Keratinocyte (primary cell): ENCODE measurements around the gene TRAPPC3L. TPM values are rescaled to one million over a fixed set of nuclear protein-coding genes. Genes with fewer than 3 reads are reported as not detected.

Source experiments
- DNase-seq: peaks from one replicate; pipeline ENCODE4 v3.0.0-alpha.2; 2011; ENCODE audit warnings: low read depth, missing footprints, low spot score
- FAIRE-seq: peaks from 2 replicates; lab custom pipeline; 2011; peaks lifted over from hg19 to GRCh38; lab: Jason Lieb, UNC
- H2AFZ ChIP-seq: 2 replicates; pipeline ENCODE4 v1.6.0; 2012; ENCODE audit warnings: low read length, control low read depth, inconsistent platforms; ENCODE audit not compliant: control insufficient read depth
- H3K27ac ChIP-seq: 2 replicates; pipeline ENCODE4 v1.5.1; 2011; ENCODE audit warnings: low read length; ENCODE audit not compliant: control insufficient read depth, insufficient read depth
- H3K27me3 ChIP-seq: 3 replicates; pipeline ENCODE4 v1.6.0; 2011; ENCODE audit warnings: low read length; ENCODE audit not compliant: control insufficient read depth, insufficient read depth; ENCODE audit errors: extremely low read depth
- H3K36me3 ChIP-seq, 2 experiments: 2 replicates in 1 of 2; 3 replicates in 1 of 2; pipeline ENCODE4 v1.5.1; 2011; ENCODE audit warnings: low read length in 2 of 2, mild to moderate bottlenecking in 1 of 2; ENCODE audit not compliant: control insufficient read depth in 2 of 2, insufficient read depth in 2 of 2; ENCODE audit errors: extremely low read depth in 1 of 2
- H3K4me1 ChIP-seq: 3 replicates; pipeline ENCODE4 v1.5.1; 2011; ENCODE audit warnings: low read length; ENCODE audit not compliant: control insufficient read depth, insufficient read depth; ENCODE audit errors: extremely low read depth
- H3K4me2 ChIP-seq: 3 replicates; pipeline ENCODE4 v1.6.0; 2011; ENCODE audit warnings: low read depth, low read length; ENCODE audit not compliant: control insufficient read depth, insufficient read depth; ENCODE audit errors: extremely low read depth
- H3K4me3 ChIP-seq, 3 experiments: fragments of 200-600 bp in 1 of 3; sonication (generic) in 1 of 3; 2 replicates in 2 of 3; 3 replicates in 1 of 3; pipeline ENCODE4 v1.5.1; 2011 to 2016; ENCODE audit warnings: low read length in 3 of 3, mild to moderate bottlenecking in 3 of 3, control low read depth in 2 of 3, inconsistent platforms in 1 of 3, low read depth in 1 of 3, mixed read lengths in 1 of 3, mixed run types in 1 of 3, moderate library complexity in 1 of 3; ENCODE audit not compliant: control insufficient read depth in 2 of 3, insufficient read depth in 2 of 3; ENCODE audit errors: extremely low read depth in 1 of 3
- H3K79me2 ChIP-seq: 2 replicates; pipeline ENCODE4 v1.6.0; 2012; ENCODE audit warnings: low read length; ENCODE audit not compliant: control insufficient read depth, insufficient read depth
- H3K9ac ChIP-seq: 3 replicates; pipeline ENCODE4 v1.6.0; 2011; ENCODE audit warnings: low read length; ENCODE audit not compliant: control insufficient read depth, insufficient read depth; ENCODE audit errors: extremely low read depth
- H3K9me1 ChIP-seq: 3 replicates; pipeline ENCODE4 v1.6.0; 2011; ENCODE audit warnings: low read length; ENCODE audit not compliant: control insufficient read depth, insufficient read depth; ENCODE audit errors: extremely low read depth
- H3K9me3 ChIP-seq: 2 replicates; pipeline ENCODE4 v1.5.1; 2012; ENCODE audit warnings: low read depth, low read length; ENCODE audit not compliant: control insufficient read depth
- H4K20me1 ChIP-seq: 3 replicates; pipeline ENCODE4 v1.6.0; 2011; ENCODE audit warnings: low read length; ENCODE audit not compliant: control insufficient read depth, insufficient read depth; ENCODE audit errors: extremely low read depth
- CTCF ChIP-seq, 3 experiments: IDR thresholded peaks in 1 of 3; conservative IDR thresholded peaks in 1 of 3; optimal IDR thresholded peaks in 1 of 3; 2 replicates in 2 of 3; 3 replicates in 1 of 3; pipeline versions ENCODE3 to v1.5.1; 2011; ENCODE audit warnings: low read length in 3 of 3, mild to moderate bottlenecking in 3 of 3, moderate library complexity in 2 of 3, control low read depth in 1 of 3, inconsistent platforms in 1 of 3; ENCODE audit not compliant: insufficient read depth in 2 of 3; ENCODE audit errors: extremely low read depth in 1 of 3
- EZH2 ChIP-seq: IDR thresholded peaks from one replicate; pipeline ENCODE4 v1.6.1; 2012; ENCODE audit warnings: inconsistent platforms, mild to moderate bottlenecking, low read length, moderate library complexity
- dilution Hi-C: fragments of 300-500 bp; cut with MboI; formaldehyde crosslinking; loops from one replicate; pipeline ENCODE4 v1.7.0; 2020; ENCODE audit warnings: low sequenced_read_pairs; ENCODE audit not compliant: extremely low pct_ligation_motif_present
- polyA plus RNA-seq, 5 experiments: library from polyadenylated mRNA; depleted of rRNA in 3 of 5; stranded (reverse) in 3 of 5; stranded (forward) in 1 of 5; unstranded in 1 of 5; fragments of >200 nt; gene quantifications; 1 replicate in 1 of 5; 2 replicates in 3 of 5; 3 replicates in 1 of 5; pipeline versions ENCODE4 v1.2.1 to v1.2.3, GENCODE V29; 2011 to 2012; ENCODE audit warnings: missing spikeins in 2 of 5, low read depth in 1 of 5, low replicate concordance in 1 of 5

TRAPPC3L gene
- polyA plus RNA-seq, 1 donor (not counting 4 experiments of a cell fraction or from before 2014, with no cell fraction given) = 0.31 TPM

- Histone ChIP-seq H3K79me2 (no peaks in the 10 kb centered on the region), H3K9me3 (no peaks in the 10 kb centered on the region), H3K4me2 (no peak overlapping the region), H3K27ac (no peak overlapping the region), H4K20me1 (no peaks in the 10 kb centered on the region), H3K27me3 (no peaks in the 10 kb centered on the region), H3K9ac (no peak overlapping the region), H3K4me1 (no peaks in the 10 kb centered on the region), H3K4me3 (no peak overlapping the region), H3K36me3 (no peaks in the 10 kb centered on the region), H2AFZ (no peak overlapping the region), H3K9me1 (no peaks in the 10 kb centered on the region)
- DNase-seq (no peak), FAIRE-seq (no peak)
- dilution Hi-C loops = no loop called here
- TF ChIP-seq CTCF (optimal IDR thresholded peaks at IDR 0.05 in 1 of 3, IDR thresholded peaks at IDR 0.05 in 1 of 3, conservative IDR thresholded peaks at IDR 0.05 in 1 of 3; ENCODE audit: extremely low read depth in 1 of 3, insufficient read depth in 2 of 3, low read length in 3 of 3) = no peak
- TF ChIP-seq EZH2 = no peak
Observed at GRCh38 chr6:116459927-116460326, 85.6 kb downstream of the TRAPPC3L start.

GRCh38 chr6:116458264-116458663 is 87.2 kb downstream of the TRAPPC3L start:
- TF ChIP-seq CTCF (optimal IDR thresholded peaks at IDR 0.05 in 1 of 3, IDR thresholded peaks at IDR 0.05 in 1 of 3, conservative IDR thresholded peaks at IDR 0.05 in 1 of 3; ENCODE audit: extremely low read depth in 1 of 3, insufficient read depth in 2 of 3, low read length in 3 of 3) = no peak
- no peak for TF ChIP-seq EZH2
- Histone ChIP-seq H3K4me2 (no peak overlapping the region), H3K79me2 (no peaks in the 10 kb centered on the region), H3K9me3 (no peaks in the 10 kb centered on the region), H3K36me3 (no peaks in the 10 kb centered on the region), H4K20me1 (no peaks in the 10 kb centered on the region), H3K27me3 (no peaks in the 10 kb centered on the region), H3K4me3 (no peak overlapping the region), H3K9ac (no peak overlapping the region), H3K9me1 (no peaks in the 10 kb centered on the region), H3K27ac (no peak overlapping the region), H2AFZ (no peak overlapping the region), H3K4me1 (no peaks in the 10 kb centered on the region)
- FAIRE-seq (no peak), DNase-seq (no peak)
- dilution Hi-C loops = no loop called here
